Pulmonary artery endothelial cell (primary cell): ENCODE results near the gene TIMM44. TPM values are rescaled to one million over a fixed set of nuclear protein-coding genes. Genes with fewer than 3 reads are reported as not detected.
A peak's percentile ranks its signal among the peaks of the same experiment; 100 is the strongest.

Source experiments
- DNase-seq: peaks from one replicate; pipeline ENCODE4 v3.0.0-alpha.2; 2011; ENCODE audit warnings: low read depth, low spot score
- total RNA-seq: library from RNA; depleted of rRNA; stranded (reverse); fragments of >200 nt; gene quantifications from 2 replicates; pipeline ENCODE4 v1.2.3, GENCODE V29; 2014

TIMM44 gene
- total RNA-seq, 1 donor from 2014 or later: 44.0 TPM

- DNase-seq: no peak
These were observed 28.0 kb downstream of the TIMM44 start for GRCh38 chr19:7915250-7916102.

DNA sequence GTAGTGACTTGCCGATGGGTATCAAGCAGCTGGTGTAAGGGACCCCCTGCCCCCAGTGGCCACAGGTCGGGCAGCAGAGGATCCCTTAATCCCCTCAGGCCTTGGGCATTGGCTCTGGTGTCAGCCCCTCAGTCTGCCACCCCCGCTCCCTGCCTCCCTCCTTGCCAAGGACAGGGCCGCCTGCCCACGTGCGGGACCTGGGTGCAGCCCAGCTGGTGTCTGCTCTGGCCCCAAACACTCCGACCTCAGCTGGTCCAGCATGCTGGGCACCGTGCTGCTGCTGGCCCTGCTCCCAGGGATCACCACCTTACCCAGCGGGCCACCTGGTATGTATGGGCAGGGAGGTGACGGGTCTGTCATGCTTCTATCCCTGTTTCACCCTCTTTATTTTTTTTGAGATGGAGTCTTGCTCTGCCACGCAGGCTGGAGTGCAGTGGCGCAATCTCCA is 28.8 kb downstream of the TIMM44 start, which contains the start of gene TGFBR3L:
TGFBR3L (plus strand) TSS at position 233 of the 448 bp plus-strand sequence.
- no peak for DNase-seq

DNA sequence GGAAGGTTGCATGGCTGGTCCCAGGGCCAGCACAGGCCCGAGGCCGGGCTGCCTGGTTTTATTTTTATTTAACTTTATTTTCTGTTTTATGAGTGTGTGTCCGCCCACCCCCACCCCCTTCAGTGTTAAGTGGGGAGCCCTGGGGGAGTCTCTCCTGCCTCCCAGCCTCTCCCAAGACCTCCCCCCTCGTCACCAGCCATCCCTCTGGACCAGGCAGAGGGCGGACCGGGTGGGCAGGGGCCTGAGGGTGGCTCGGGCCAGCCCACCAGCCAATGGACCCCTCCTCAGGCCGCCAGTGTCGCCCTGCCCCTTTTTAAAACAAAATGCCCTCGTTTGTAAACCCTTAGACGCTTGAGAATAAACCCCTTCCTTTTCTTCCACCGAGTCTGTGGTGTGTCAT is 29.4 kb downstream of the TIMM44 start:
- DNase-seq: no peak

DNA sequence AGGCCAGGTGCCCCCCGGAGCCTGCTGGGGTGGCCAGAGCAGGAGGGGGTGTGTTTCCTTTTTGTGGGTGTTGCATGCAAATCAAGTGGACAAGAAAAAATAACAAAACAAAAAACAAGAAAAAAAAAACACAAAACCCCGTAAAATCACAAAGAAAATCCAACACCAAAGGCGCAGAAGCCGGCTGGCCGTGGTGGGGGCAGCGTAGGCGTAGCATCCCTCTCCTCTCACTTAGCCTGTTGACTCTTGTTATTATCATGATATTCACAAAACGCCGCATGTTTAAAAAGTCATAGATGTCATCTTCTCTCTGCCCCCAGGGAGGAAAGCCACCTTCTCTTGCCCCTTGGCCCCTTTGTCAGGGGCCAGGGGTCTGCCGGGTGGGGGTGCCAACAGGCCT is 29.8 kb downstream of the TIMM44 start:
- no peak for DNase-seq

- DNase-seq: no peak
These were observed 30.5 kb downstream of the TIMM44 start for GRCh38 chr19:7912697-7913564.

- DNase-seq: no peak
These were observed 31.2 kb downstream of the TIMM44 start for GRCh38 chr19:7912144-7912696.

GRCh38 chr19:7911508-7912143 is 31.8 kb downstream of the TIMM44 start:
- no peak for DNase-seq

DNA sequence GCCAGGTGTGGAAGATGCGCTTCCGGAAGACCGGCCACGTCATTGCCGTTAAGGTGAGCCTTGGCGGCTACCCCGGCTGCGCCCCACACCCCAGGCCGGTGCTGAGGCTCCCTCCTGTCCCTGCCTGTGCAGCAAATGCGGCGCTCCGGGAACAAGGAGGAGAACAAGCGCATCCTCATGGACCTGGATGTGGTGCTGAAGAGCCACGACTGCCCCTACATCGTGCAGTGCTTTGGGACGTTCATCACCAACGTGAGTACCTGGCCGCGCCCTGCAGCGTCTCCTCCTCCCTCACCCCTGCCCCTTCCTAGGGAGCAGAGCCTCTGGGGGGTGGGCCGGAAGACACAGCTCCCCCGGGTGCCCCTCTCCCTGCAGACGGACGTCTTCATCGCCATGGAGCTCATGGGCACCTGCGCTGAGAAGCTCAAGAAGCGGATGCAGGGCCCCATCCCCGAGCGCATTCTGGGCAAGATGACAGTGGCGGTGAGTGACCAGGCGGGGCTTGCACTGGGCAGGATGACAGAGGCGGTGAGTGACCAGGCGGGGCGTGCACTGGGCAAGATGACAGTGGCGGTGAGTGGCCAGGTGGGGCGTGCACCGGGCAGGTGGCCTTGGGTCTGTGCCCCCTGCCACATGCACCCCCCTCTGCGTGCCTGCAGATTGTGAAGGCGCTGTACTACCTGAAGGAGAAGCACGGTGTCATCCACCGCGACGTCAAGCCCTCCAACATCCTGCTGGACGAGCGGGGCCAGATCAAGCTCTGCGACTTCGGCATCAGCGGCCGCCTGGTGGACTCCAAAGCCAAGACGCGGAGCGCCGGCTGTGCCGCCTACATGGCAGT is 32.9 kb downstream of the TIMM44 start:
- DNase-seq: no peak

DNA sequence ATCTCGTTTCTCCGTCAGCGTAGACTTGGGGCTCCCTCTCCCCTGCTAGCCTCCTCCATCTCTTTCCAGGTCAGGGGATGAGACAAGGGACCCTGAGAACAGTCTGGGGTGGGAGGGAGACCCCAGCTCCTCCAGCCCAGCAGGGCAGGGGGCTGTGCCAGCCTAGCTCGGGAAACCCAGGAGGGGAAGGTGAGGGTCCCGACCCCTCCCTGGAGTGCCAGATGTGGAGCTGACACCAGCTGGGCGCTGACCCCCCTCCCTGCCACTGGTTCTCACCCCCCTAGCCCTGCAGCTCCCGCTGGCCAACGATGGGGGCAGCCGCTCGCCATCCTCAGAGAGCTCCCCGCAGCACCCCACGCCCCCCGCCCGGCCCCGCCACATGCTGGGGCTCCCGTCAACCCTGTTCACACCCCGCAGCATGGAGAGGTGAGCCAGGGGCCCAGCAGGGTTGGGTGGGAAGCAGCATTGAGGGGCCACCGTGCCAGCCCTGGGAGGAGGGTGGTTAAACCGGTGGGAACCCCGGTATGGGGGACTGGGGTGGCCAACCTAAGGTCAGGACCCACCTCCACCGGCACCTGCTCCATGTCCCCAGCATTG is 33.9 kb downstream of the TIMM44 start:
- no peak for DNase-seq

DNA sequence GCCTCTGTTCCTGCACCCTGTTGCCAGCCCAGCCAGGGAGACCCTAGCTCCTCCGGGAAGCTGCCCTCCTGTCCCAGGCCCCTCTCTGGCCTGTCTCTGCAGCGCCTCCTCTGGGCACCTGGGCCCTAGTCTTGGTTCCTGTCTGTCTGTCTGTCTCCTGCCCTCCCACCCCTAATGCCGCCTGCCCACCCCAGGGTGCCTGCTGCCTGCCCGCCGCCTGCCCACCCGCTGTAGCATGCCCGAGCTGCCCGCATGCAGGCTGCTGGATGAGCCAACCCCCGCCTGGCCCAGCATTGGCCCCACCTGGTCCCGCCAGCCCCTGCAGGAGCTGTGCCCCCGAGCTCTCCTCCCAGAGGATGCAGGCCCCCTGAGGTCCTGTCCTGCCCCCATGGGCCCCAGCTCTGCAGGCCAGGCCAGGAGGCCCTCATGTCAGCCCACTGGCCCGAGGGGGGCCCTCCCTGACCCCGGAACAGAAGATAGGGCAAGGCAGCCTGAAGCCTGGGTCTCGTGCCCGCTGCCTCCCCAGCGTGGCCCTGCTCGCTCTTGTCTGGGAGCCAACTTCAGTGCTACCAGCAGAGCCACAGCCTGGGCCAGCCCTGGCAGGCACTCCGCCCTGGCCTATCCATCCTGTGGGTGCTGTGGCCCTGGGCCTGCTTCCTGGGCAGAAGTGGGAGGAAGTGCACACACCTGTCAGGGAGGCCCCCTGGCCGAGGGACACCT is 34.6 kb downstream of the TIMM44 start:
- no peak for DNase-seq

- no peak for DNase-seq
These were observed 35.3 kb downstream of the TIMM44 start for GRCh38 chr19:7908078-7908699.

- DNase-seq: no peak
These were observed 35.9 kb downstream of the TIMM44 start for GRCh38 chr19:7907544-7907943.

GRCh38 chr19:7907122-7907521 is 36.3 kb downstream of the TIMM44 start:
- no peak for DNase-seq

DNA sequence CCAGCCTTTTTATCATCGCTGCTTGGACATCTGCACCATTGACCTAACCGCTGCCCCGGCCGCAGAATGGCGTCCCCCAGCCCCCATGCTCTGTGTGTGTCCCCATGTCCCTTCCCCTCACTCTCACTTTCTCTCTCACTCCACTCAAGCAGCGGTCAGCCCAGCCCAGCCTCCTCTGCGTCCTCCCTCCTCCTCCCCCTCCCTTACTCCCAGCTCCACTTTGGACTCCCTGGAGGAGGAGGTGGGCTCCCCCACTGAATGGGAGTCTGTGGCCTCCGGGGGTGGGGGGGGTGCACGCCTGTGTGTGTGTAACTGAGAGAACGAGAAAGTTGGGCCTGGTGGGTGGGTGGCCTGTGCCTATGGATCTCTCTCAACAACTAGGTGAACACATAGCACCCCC is 37.6 kb downstream of the TIMM44 start:
- no peak for DNase-seq

DNA sequence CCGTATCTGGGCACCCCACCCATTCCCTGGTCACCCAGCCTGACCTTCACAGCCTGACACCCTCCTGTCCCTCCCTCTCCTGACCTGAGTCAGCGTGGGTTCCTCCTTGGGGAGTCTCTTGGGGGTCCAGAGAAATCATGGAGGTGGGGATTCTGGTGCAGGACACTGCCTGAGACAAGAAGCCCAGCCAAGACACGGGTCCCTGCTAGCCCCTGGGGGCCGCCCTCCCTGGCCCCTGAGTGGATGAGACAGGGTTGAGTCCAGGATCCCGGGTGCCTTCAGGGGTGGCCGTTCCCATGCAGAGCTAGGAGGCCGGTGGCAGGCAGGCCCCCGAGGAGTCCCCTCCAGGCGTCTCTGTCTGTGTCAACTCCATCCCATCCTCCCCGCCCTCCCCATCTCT is 38.2 kb downstream of the TIMM44 start:
- DNase-seq: no peak

- no peak for DNase-seq
These were observed 39.1 kb downstream of the TIMM44 start for GRCh38 chr19:7904074-7905020.

- DNase-seq: peak; percentile 94
These were observed 40.0 kb downstream of the TIMM44 start, which contains the start of gene MAP2K7 for GRCh38 chr19:7903244-7904073. Gene MAP2K7 (plus strand): TSS chr19:7903877. CDS start chr19:7903945, 68 bp downstream.
